A673 (cell line): ENCODE results near the gene DNAJA4.

Experiments used
- EZH2 ChIP-seq: fragments of 200-600 bp; sonication (generic); IDR thresholded peaks from 2 replicates; pipeline ENCODE4 v1.6.1; 2017; ENCODE audit warnings: borderline replicate concordance, low read depth, mild to moderate bottlenecking, mixed read lengths, antibody characterized with exemption, low read length; ENCODE audit not compliant: poor library complexity, severe bottlenecking
- TF ChIP-seq, protein P1 (sequence below): fragments of 300-800, 200-600 bp; sonication (generic); conservative IDR thresholded peaks from 2 replicates; pipeline ENCODE4 v1.5.1; 2017; ENCODE audit warnings: low read depth, mild to moderate bottlenecking, antibody characterized with exemption, low read length, moderate library complexity, mixed read lengths

DNA sequence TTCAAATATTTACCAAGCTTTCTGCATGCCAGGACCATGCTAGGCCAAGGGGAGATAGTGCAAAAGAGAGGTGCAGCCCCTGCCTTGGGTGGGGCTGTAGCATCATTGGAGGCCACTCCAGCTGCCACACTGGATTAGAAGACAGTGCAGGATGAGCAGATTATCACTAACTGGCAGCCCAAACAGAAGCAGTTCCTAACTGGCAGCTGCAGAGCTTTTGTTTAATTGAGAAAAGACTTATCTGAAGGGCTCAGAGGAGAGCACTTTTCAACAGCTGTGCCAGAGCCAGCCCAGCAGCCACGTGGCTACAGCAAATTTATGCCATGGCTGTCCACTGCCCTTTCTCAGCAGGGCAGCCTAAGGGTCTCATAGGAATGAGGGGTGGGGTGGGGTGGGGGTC, 16.5 kb upstream of the DNAJA4 start:
- TF ChIP-seq EZH2 = no peak
- TF ChIP-seq, protein P1, sequence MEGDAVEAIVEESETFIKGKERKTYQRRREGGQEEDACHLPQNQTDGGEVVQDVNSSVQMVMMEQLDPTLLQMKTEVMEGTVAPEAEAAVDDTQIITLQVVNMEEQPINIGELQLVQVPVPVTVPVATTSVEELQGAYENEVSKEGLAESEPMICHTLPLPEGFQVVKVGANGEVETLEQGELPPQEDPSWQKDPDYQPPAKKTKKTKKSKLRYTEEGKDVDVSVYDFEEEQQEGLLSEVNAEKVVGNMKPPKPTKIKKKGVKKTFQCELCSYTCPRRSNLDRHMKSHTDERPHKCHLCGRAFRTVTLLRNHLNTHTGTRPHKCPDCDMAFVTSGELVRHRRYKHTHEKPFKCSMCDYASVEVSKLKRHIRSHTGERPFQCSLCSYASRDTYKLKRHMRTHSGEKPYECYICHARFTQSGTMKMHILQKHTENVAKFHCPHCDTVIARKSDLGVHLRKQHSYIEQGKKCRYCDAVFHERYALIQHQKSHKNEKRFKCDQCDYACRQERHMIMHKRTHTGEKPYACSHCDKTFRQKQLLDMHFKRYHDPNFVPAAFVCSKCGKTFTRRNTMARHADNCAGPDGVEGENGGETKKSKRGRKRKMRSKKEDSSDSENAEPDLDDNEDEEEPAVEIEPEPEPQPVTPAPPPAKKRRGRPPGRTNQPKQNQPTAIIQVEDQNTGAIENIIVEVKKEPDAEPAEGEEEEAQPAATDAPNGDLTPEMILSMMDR = no peak
